GM18873 (cell line): ENCODE results near the gene TENM4.
"Not testable (repeated sequence)": the region's sequence is repeated elsewhere in the genome, so short reads cannot be mapped to it uniquely, and the experiment has no call there.

Experiments used
- ATAC-seq: cut with Tn5 transposase; IDR thresholded peaks from one replicate; pipeline ENCODE4 v1.9.1; 2021; ENCODE audit warnings: mild to moderate bottlenecking, moderate library complexity, moderate number of reproducible peaks; ENCODE audit not compliant: unreplicated experiment, low FRiP score

Gene TENM4

GRCh38 chr11:78612721-78613377, 828.0 kb downstream of the TENM4 start:
- ATAC-seq = no peak

GRCh38 chr11:78609321-78609720, 831.5 kb downstream of the TENM4 start:
- not testable (repeated sequence) for ATAC-seq

- no peak for ATAC-seq
These were observed 833.1 kb downstream of the TENM4 start for GRCh38 chr11:78607696-78608095.

GRCh38 chr11:78606667-78607066, 834.2 kb downstream of the TENM4 start:
- no peak for ATAC-seq

GRCh38 chr11:78605296-78605695, 835.5 kb downstream of the TENM4 start:
- no peak for ATAC-seq

- no peak for ATAC-seq
These were observed 837.0 kb downstream of the TENM4 start for GRCh38 chr11:78603792-78604191.
